Mesendoderm (in vitro differentiated cells): ENCODE measurements around the gene CER1.

Experiments used
- DNase-seq: peaks from one replicate; pipeline ENCODE4 v3.0.0; 2013
- H2AK5ac ChIP-seq: 2 replicates; pipeline ENCODE4 v1.6.1; 2013; ENCODE audit warnings: low read length, inconsistent platforms
- H2BK120ac ChIP-seq: 2 replicates; pipeline ENCODE4 v1.6.1; 2013; ENCODE audit warnings: low read depth, mild to moderate bottlenecking, low read length, moderate library complexity, mixed read lengths
- H2BK15ac ChIP-seq: replicated peaks from 2 replicates; pipeline ENCODE4 v1.6.1; 2013; ENCODE audit warnings: low read depth, mild to moderate bottlenecking, moderate library complexity
- H2BK5ac ChIP-seq: 2 replicates; pipeline ENCODE4 v1.6.1; 2013; ENCODE audit warnings: low read length, inconsistent platforms
- H3K18ac ChIP-seq: 2 replicates; pipeline ENCODE4 v1.6.1; 2013; ENCODE audit warnings: mild to moderate bottlenecking, low read length, mixed read lengths
- H3K23ac ChIP-seq: one replicate; pipeline ENCODE4 v1.6.1; 2013; ENCODE audit warnings: low read length
- H3K27ac ChIP-seq: 2 replicates; pipeline ENCODE4 v1.5.1; 2013; ENCODE audit warnings: low read depth, mild to moderate bottlenecking, inconsistent platforms, low read length, moderate library complexity
- H3K27me3 ChIP-seq: 2 replicates; pipeline ENCODE4 v1.6.1; 2013; ENCODE audit warnings: low read length, control low read depth, mild to moderate bottlenecking, inconsistent platforms; ENCODE audit not compliant: insufficient read depth, poor library complexity
- H3K36me3 ChIP-seq: 2 replicates; pipeline ENCODE4 v1.6.1; 2013; ENCODE audit warnings: low read length, inconsistent platforms; ENCODE audit not compliant: control insufficient read depth, insufficient read depth
- H3K4ac ChIP-seq: one replicate; pipeline ENCODE4 v1.6.1; 2013; ENCODE audit warnings: low read depth, mild to moderate bottlenecking, low read length, moderate library complexity
- H3K4me1 ChIP-seq: 2 replicates; pipeline ENCODE4 v1.6.1; 2013; ENCODE audit warnings: low read depth, low read length, inconsistent platforms; ENCODE audit not compliant: control insufficient read depth
- H3K4me2 ChIP-seq: 2 replicates; pipeline ENCODE4 v1.6.1; 2013; ENCODE audit warnings: low read length
- H3K4me3 ChIP-seq: 2 replicates; pipeline ENCODE4 v1.5.1; 2013; ENCODE audit warnings: mild to moderate bottlenecking, low read length
- H3K56ac ChIP-seq: one replicate; pipeline ENCODE4 v1.6.1; 2013; ENCODE audit warnings: low read length
- H3K79me1 ChIP-seq: 2 replicates; pipeline ENCODE4 v1.6.1; 2013; ENCODE audit warnings: low read length, inconsistent platforms
- H3K79me2 ChIP-seq: 2 replicates; pipeline ENCODE4 v1.6.1; 2013; ENCODE audit warnings: mild to moderate bottlenecking, low read length; ENCODE audit not compliant: control insufficient read depth, insufficient read depth
- H3K9ac ChIP-seq: 2 replicates; pipeline ENCODE4 v1.6.1; 2013; ENCODE audit warnings: low read length, inconsistent platforms
- H4K5ac ChIP-seq: one replicate; pipeline ENCODE4 v1.6.1; 2013; ENCODE audit warnings: low read length
- H4K8ac ChIP-seq: one replicate; pipeline ENCODE4 v1.6.1; 2013; ENCODE audit warnings: low read depth, mild to moderate bottlenecking, control low read depth, low read length, moderate library complexity
- WGBS: extraction: QIAGEN DNeasy Blood & Tissue Kit; methylation state at CpG from one replicate; pipeline ENCODE4 v1.1.7; 2013; ENCODE audit warnings: low lambda C conversion rate, missing lambda C conversion rate; ENCODE audit not compliant: insufficient coverage; ENCODE audit errors: extremely low coverage; 5-methylcytosine and 5-hydroxymethylcytosine counted together

CER1 gene

GRCh38 chr9:14671377-14671776 lies 51.2 kb downstream of the CER1 start:
- no CpG with 5 or more reads among the region's 3 CpGs for WGBS
- peaks cover 2% of the 10 kb centered on the region for H3K36me3 ChIP-seq
- no peak for DNase-seq

GRCh38 chr9:14670718-14671117 lies 51.8 kb downstream of the CER1 start:
- H3K4me1 ChIP-seq: no peaks in the 10 kb centered on the region
- H3K27ac ChIP-seq: no peak overlapping the region
- no peak overlapping the region for H3K4me3 ChIP-seq
- no peak overlapping the region for H2BK5ac ChIP-seq
- no peak overlapping the region for H4K8ac ChIP-seq
- H3K36me3 ChIP-seq: peaks cover 2% of the 10 kb centered on the region
- no peak overlapping the region for H3K4ac ChIP-seq
- H3K79me1 ChIP-seq: no peaks in the 10 kb centered on the region
- H3K23ac ChIP-seq: no peak overlapping the region
- no peak overlapping the region for H4K5ac ChIP-seq
- no peaks in the 10 kb centered on the region for H3K27me3 ChIP-seq
- H3K9ac ChIP-seq: no peak overlapping the region
- H3K56ac ChIP-seq: no peak overlapping the region
- no peak overlapping the region for H3K18ac ChIP-seq
- DNase-seq: no peak
- no peak overlapping the region for H2BK15ac ChIP-seq
- no CpG with 5 or more reads among the region's 1 CpG for WGBS
- no peak overlapping the region for H3K4me2 ChIP-seq
- H2AK5ac ChIP-seq: no peak overlapping the region
- no peak overlapping the region for H2BK120ac ChIP-seq
- H3K79me2 ChIP-seq: no peaks in the 10 kb centered on the region

More at GRCh38 chr9:14671377-14671776, 51.2 kb downstream of the CER1 start:
- Histone ChIP-seq H3K79me1 (no peaks in the 10 kb centered on the region), H3K9ac (no peak overlapping the region), H2BK5ac (no peak overlapping the region), H3K18ac (no peak overlapping the region), H3K4me1 (no peaks in the 10 kb centered on the region), H3K27me3 (no peaks in the 10 kb centered on the region), H2BK15ac (no peak overlapping the region), H3K79me2 (no peaks in the 10 kb centered on the region), H3K27ac (no peak overlapping the region), H3K4me2 (no peak overlapping the region), H2BK120ac (no peak overlapping the region), H3K4ac (no peak overlapping the region), H4K8ac (no peak overlapping the region), H4K5ac (no peak overlapping the region), H3K4me3 (no peak overlapping the region), H2AK5ac (no peak overlapping the region), H3K23ac (no peak overlapping the region), H3K56ac (no peak overlapping the region)
